ENCODE data around the gene DAB2IP.

Gene DAB2IP

DNA sequence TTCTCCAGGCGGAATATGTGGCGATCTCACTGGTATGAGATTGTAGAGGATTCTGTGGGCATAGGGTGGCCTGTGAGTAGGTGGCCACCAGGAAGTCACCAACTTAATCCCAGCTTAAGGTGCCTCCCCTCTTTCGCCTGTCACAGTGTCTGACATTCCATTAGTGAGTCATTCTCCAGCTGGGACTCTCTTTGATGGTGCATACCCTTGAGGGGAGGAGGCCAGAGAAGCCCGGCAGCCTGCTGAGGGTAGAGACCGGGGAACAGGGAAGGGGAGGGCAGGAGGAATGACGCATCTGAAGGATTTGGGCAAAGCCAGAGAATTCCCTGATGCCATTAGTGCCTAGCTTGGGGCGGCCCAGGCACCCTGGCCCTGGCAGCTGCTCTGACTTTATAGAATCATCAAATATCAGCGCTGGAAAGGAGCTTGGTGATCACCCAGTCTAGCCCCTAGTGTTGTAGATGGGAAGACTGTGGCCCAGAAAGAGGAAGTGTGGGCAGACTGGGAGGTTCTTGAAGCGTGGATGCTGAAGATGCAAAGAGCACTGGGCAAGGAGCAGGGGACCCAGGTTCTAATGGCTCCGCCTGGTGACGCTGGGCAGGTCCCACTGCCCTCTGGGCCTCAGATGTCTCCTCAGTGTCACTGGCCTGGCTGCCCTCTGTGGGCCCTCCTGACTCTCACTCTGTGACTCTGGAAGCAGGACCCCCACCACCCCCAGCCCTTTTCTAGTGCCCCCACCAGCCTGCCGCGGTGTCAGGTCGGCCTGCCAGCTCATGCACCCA lies 41.4 kb downstream of the DAB2IP start:
- no peak overlapping the region for H3K4me3 ChIP-seq (replicated peaks; ENCODE audit: low read depth, low read length)
- peak; percentile 26 for DNase-seq (ENCODE audit: extremely low read depth, low read depth)
- no peak for TF ChIP-seq CTCF (IDR thresholded peaks at IDR 0.05; ENCODE audit: low read depth, low read length, missing control alignments)

DNA sequence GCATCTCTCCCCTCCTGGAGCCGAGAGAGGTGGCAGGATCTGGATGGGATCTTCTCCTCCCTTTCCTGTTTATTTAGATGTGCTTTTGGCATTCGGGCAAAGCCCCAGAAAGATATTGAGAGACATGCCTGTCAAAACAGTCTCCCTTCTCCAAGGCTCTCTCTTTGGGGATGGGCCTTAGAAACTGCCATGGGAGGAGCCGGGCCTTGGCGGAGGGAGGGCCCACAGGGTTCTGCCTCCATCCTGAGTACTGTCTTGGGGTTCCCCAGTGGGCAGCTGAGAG lies 41.9 kb downstream of the DAB2IP start:
- DNase-seq (ENCODE audit: extremely low read depth, low read depth): no peak
- no peak overlapping the region for H3K4me3 ChIP-seq (replicated peaks; ENCODE audit: low read depth, low read length)
- no peak for TF ChIP-seq CTCF (IDR thresholded peaks at IDR 0.05; ENCODE audit: low read depth, low read length, missing control alignments)

GRCh38 chr9:121694001-121694400 lies 42.6 kb downstream of the DAB2IP start:
- no peak overlapping the region for H3K4me3 ChIP-seq (replicated peaks; ENCODE audit: low read depth, low read length)
- DNase-seq (ENCODE audit: extremely low read depth, low read depth): no peak
- no peak for TF ChIP-seq CTCF (IDR thresholded peaks at IDR 0.05; ENCODE audit: low read depth, low read length, missing control alignments)

DNA sequence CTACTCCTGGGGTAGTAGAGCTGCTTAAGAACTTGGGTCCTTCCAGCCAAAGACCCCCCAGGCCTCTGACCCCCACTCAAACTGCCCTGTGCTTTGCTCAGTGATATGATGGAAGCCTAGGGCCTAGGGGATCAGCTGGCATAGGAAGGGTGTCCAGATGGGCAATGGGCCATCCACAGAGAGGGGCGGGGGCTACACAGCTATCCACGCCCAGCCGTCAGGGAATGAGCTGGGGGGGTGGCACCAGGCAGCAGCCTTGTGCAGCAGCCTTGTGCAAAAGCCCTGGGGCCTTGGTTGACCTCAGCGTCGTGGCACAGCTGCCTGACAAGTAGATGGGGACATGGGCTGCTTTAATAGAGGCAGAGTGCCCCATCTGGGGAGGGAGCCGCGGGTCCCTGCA lies 43.2 kb downstream of the DAB2IP start:
- TF ChIP-seq CTCF (IDR thresholded peaks at IDR 0.05; ENCODE audit: low read depth, low read length, missing control alignments): no peak
- no peak for DNase-seq (ENCODE audit: extremely low read depth, low read depth)
- H3K4me3 ChIP-seq (replicated peaks; ENCODE audit: low read depth, low read length): no peak overlapping the region

GRCh38 chr9:121696930-121697329 lies 45.5 kb downstream of the DAB2IP start:
- no peak overlapping the region for H3K4me3 ChIP-seq (replicated peaks; ENCODE audit: low read depth, low read length)
- DNase-seq (ENCODE audit: extremely low read depth, low read depth): no peak
- TF ChIP-seq CTCF (IDR thresholded peaks at IDR 0.05; ENCODE audit: low read depth, low read length, missing control alignments): no peak

- no peak for TF ChIP-seq CTCF (IDR thresholded peaks at IDR 0.05; ENCODE audit: low read depth, low read length, missing control alignments)
- no peak for DNase-seq (ENCODE audit: extremely low read depth, low read depth)
- peak overlapping the region; percentile 81 for H3K4me3 ChIP-seq (replicated peaks; ENCODE audit: low read depth, low read length)
These were observed 47.5 kb downstream of the DAB2IP start for GRCh38 chr9:121698627-121699570.
